HG02642 (cell line): ENCODE data around the gene TXNL4A.
"Not testable (repeated sequence)": the region's sequence is repeated elsewhere in the genome, so short reads cannot be mapped to it uniquely, and the experiment has no call there.

Experiments
- ATAC-seq: cut with Tn5 transposase; IDR thresholded peaks from one replicate; pipeline ENCODE4 v1.9.1; 2021; ENCODE audit warnings: mild to moderate bottlenecking; ENCODE audit not compliant: unreplicated experiment, poor library complexity

TXNL4A gene

GRCh38 chr18:79965119-79965902 is 23.1 kb downstream of the TXNL4A start:
- no peak for ATAC-seq

- peak; percentile 75 for ATAC-seq
Observed at GRCh38 chr18:79964330-79965118, 23.8 kb downstream of the TXNL4A start, which contains the start of gene HSBP1L1. HSBP1L1 (plus strand) TSS chr18:79964643; CDS start chr18:79964736, 93 bp downstream.

GRCh38 chr18:79963658-79964329 is 24.6 kb downstream of the TXNL4A start:
- no peak for ATAC-seq

GRCh38 chr18:79962835-79963657 is 25.3 kb downstream of the TXNL4A start:
- ATAC-seq = peak; percentile 59

GRCh38 chr18:79962311-79962710 is 26.1 kb downstream of the TXNL4A start:
- no peak for ATAC-seq

GRCh38 chr18:79961527-79962291 is 26.7 kb downstream of the TXNL4A start:
- ATAC-seq = no peak

- no peak for ATAC-seq
Observed at GRCh38 chr18:79960921-79961526, 27.3 kb downstream of the TXNL4A start.

GRCh38 chr18:79960161-79960801 is 28.1 kb downstream of the TXNL4A start:
- ATAC-seq = not testable (repeated sequence)

GRCh38 chr18:79958981-79959380 is 29.4 kb downstream of the TXNL4A start:
- no peak for ATAC-seq

- ATAC-seq = no peak
Observed at GRCh38 chr18:79956276-79956675, 32.1 kb downstream of the TXNL4A start.

GRCh38 chr18:79955302-79956075 is 32.9 kb downstream of the TXNL4A start:
- no peak for ATAC-seq

GRCh38 chr18:79954791-79955190 is 33.6 kb downstream of the TXNL4A start:
- no peak for ATAC-seq

GRCh38 chr18:79953971-79954651 is 34.3 kb downstream of the TXNL4A start:
- ATAC-seq = no peak

GRCh38 chr18:79952996-79953559 is 35.3 kb downstream of the TXNL4A start:
- no peak for ATAC-seq

GRCh38 chr18:79952456-79952995 is 35.8 kb downstream of the TXNL4A start:
- ATAC-seq = no peak
